Stimulated activated naive CD8-positive, alpha-beta T cell treated with anti-CD3 and anti-CD28 coated beads, Interleukin-15, amount 100 ng/mL, for 72 hours (primary cell): ENCODE results near the gene KIF1B.
A peak's percentile ranks its signal among the peaks of the same experiment; 100 is the strongest.
"Not testable (repeated sequence)": the region's sequence is repeated elsewhere in the genome, so short reads cannot be mapped to it uniquely, and the experiment has no call there.

ENCODE experiments used
- ATAC-seq: fragments of 150-1000 bp; cut with Tn5 transposase; 2 replicates; pipeline ENCODE4 v1.10.0; 2021; ENCODE audit warnings: mild to moderate bottlenecking, moderate library complexity
- DNase-seq, 2 donors: peaks; one replicate each; pipeline ENCODE4 v3.0.0; 2021 to 2022
- H3K27ac Mint-ChIP-seq, 2 donors: one replicate each; pipeline ENCODE4 v1.8.0; 2022; ENCODE audit warnings: mild to moderate bottlenecking in 2 of 2, mixed read lengths in 2 of 2, moderate library complexity in 2 of 2
- H3K27me3 Mint-ChIP-seq: one replicate; pipeline ENCODE4 v1.8.0; 2022; ENCODE audit warnings: mixed read lengths
- H3K4me1 Mint-ChIP-seq: one replicate; pipeline ENCODE4 v1.8.0; 2022; ENCODE audit warnings: mild to moderate bottlenecking, mixed read lengths
- H3K4me3 Mint-ChIP-seq, 2 donors: one replicate each; pipeline ENCODE4 v1.8.0; 2022; ENCODE audit warnings: mild to moderate bottlenecking in 2 of 2, mixed read lengths in 2 of 2, moderate library complexity in 1 of 2
- H3K9me3 Mint-ChIP-seq, 2 donors: one replicate each; pipeline ENCODE4 v1.8.0; 2022; ENCODE audit warnings: mixed read lengths in 2 of 2

KIF1B gene

DNA sequence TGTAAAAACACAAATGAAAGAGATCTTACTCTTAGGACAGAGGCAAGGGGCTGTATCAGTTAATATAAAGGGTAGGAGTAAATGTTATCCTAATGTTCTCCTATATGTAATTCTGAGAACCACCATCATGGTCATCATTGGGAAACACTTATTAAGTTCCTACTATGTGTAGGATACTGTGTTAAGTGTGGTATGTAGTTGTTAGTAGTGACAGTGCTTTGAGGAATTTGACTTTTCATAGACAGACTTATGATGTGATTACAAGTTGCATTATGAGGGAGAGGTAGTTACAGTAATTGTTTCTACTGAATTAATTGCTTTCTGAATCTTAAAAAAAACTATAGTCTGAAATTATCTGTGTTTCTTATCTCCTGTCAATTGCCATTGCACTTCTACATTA lies 136.7 kb downstream of the KIF1B start:
- Mint-ChIP-seq H3K4me1 (no peaks in the 10 kb centered on the region), H3K9me3 (no peaks in the 10 kb centered on the region), H3K27me3 (no peaks in the 10 kb centered on the region), H3K4me3 (no peak overlapping the region), H3K27ac (peak overlapping the region in 1 of 2 donors; percentile 34)
- no peak for ATAC-seq
- DNase-seq = no peak

- no peak overlapping the region for H3K4me3 Mint-ChIP-seq
- H3K27me3 Mint-ChIP-seq = no peaks in the 10 kb centered on the region
- no peak for ATAC-seq
- H3K4me1 Mint-ChIP-seq = no peaks in the 10 kb centered on the region
- H3K27ac Mint-ChIP-seq = no peak overlapping the region
- no peaks in the 10 kb centered on the region for H3K9me3 Mint-ChIP-seq
- DNase-seq = no peak
Observed at GRCh38 chr1:10353282-10353681, 142.9 kb downstream of the KIF1B start.

- no peak overlapping the region for H3K4me3 Mint-ChIP-seq
- H3K27ac Mint-ChIP-seq = no peak overlapping the region
- no peaks in the 10 kb centered on the region for H3K9me3 Mint-ChIP-seq
- DNase-seq (no peak), ATAC-seq (no peak)
- H3K27me3 Mint-ChIP-seq = no peaks in the 10 kb centered on the region
- no peaks in the 10 kb centered on the region for H3K4me1 Mint-ChIP-seq
Observed at GRCh38 chr1:10353693-10354092, 143.3 kb downstream of the KIF1B start.

GRCh38 chr1:10360045-10360444 lies 149.7 kb downstream of the KIF1B start:
- Mint-ChIP-seq H3K9me3 (no peaks in the 10 kb centered on the region), H3K27me3 (no peaks in the 10 kb centered on the region), H3K27ac (no peak overlapping the region), H3K4me1 (no peaks in the 10 kb centered on the region), H3K4me3 (no peak overlapping the region)
- DNase-seq = no peak
- no peak for ATAC-seq

- Mint-ChIP-seq H3K4me3 (no peak overlapping the region), H3K27me3 (no peaks in the 10 kb centered on the region), H3K27ac (no peak overlapping the region), H3K4me1 (no peaks in the 10 kb centered on the region), H3K9me3 (no peaks in the 10 kb centered on the region)
- no peak for ATAC-seq
- no peak for DNase-seq
Observed at GRCh38 chr1:10361515-10361914, 151.1 kb downstream of the KIF1B start.

- no peak overlapping the region for H3K4me3 Mint-ChIP-seq
- ATAC-seq (no peak), DNase-seq (no peak)
- no peaks in the 10 kb centered on the region for H3K4me1 Mint-ChIP-seq
- no peak overlapping the region for H3K27ac Mint-ChIP-seq
- H3K9me3 Mint-ChIP-seq = no peaks in the 10 kb centered on the region
- no peaks in the 10 kb centered on the region for H3K27me3 Mint-ChIP-seq
Observed at GRCh38 chr1:10368194-10368593, 157.8 kb downstream of the KIF1B start.

DNA sequence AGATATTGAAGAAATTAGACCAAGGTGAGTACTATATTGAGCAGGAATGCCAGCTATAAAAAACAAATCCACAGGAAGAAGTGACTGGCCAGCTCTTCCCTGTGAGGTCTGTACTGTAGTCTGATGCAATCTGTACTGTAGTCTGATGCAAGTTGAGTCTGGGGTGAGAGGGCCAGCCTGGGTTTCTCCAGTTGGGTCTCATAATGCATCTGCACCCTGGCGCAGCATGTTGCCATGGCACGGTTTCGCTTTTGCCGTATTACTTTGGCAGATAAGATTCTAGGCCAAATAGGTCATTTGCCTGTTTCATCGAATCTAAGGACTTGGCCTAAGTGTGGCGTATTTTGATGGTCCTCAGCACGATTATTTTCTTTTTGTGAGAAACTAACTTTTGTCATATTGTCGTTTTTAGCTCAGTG lies 164.1 kb downstream of the KIF1B start:
- Mint-ChIP-seq H3K4me1 (no peaks in the 10 kb centered on the region), H3K4me3 (no peak overlapping the region)
- DNase-seq = no peak

DNA sequence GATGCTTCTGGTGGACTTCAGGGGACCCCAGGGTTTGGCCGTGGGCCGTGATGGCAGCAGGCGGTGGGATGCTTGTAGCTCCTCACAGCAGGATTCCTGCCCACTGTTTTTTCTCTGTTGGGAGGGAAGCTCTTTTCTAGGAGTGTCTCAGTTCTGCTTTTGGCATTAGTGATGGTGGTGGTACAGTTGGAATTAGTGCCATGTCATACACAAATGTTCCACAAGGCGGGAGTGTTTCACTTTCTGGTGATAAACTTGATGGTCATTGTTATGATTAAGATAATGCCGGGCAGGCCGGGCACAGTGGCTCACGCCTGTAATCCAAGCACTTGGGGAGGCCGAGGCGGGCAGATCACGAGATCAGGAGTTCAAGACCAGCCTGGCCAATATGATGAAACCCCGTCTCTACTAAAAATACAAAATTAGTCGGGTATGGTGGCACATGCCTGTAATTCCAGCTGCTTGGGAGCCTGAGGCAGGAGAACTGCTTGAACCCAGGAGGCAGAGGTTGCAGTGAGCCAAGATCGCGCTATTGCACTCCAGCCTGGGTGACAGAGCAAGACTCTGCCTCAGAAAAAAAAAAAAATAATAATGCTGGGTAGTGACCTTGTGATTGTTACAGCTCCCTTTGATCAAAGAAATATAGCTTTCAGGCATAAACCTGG lies 167.1 kb downstream of the KIF1B start:
- H3K4me3 Mint-ChIP-seq, H3K27me3 Mint-ChIP-seq, H3K27ac Mint-ChIP-seq, H3K9me3 Mint-ChIP-seq, H3K4me1 Mint-ChIP-seq: not testable (repeated sequence)
- ATAC-seq (peak; percentile 52), DNase-seq (peak; percentile 15 to 23)

More for the DNA sequence above, 164.1 kb downstream of the KIF1B start:
- ATAC-seq = no peak
- no peaks in the 10 kb centered on the region for H3K9me3 Mint-ChIP-seq
- peak overlapping the region in 1 of 2 donors; percentile 61 for H3K27ac Mint-ChIP-seq
- no peaks in the 10 kb centered on the region for H3K27me3 Mint-ChIP-seq

GRCh38 chr1:10378081-10378841 lies 167.9 kb downstream of the KIF1B start:
- Mint-ChIP-seq H3K9me3 (no peaks in the 10 kb centered on the region), H3K4me1 (no peaks in the 10 kb centered on the region), H3K4me3 (no peak overlapping the region), H3K27me3 (no peaks in the 10 kb centered on the region), H3K27ac (peak overlapping the region in 1 of 2 donors; percentile 36)
- ATAC-seq (no peak), DNase-seq (no peak)

- ATAC-seq (no peak), DNase-seq (no peak)
- no peaks in the 10 kb centered on the region for H3K9me3 Mint-ChIP-seq
- peak overlapping the region; percentile 28 to 36 for H3K27ac Mint-ChIP-seq
- H3K4me1 Mint-ChIP-seq = no peaks in the 10 kb centered on the region
- no peak overlapping the region for H3K4me3 Mint-ChIP-seq
- H3K27me3 Mint-ChIP-seq = no peaks in the 10 kb centered on the region
Observed at GRCh38 chr1:10379101-10379620, 168.8 kb downstream of the KIF1B start.

- no peak for DNase-seq
- Mint-ChIP-seq H3K27me3 (no peaks in the 10 kb centered on the region), H3K4me3 (no peak overlapping the region), H3K4me1 (no peaks in the 10 kb centered on the region), H3K9me3 (no peaks in the 10 kb centered on the region), H3K27ac (no peak overlapping the region)
- ATAC-seq = no peak
Observed at GRCh38 chr1:10379676-10380075, 169.3 kb downstream of the KIF1B start.

DNA sequence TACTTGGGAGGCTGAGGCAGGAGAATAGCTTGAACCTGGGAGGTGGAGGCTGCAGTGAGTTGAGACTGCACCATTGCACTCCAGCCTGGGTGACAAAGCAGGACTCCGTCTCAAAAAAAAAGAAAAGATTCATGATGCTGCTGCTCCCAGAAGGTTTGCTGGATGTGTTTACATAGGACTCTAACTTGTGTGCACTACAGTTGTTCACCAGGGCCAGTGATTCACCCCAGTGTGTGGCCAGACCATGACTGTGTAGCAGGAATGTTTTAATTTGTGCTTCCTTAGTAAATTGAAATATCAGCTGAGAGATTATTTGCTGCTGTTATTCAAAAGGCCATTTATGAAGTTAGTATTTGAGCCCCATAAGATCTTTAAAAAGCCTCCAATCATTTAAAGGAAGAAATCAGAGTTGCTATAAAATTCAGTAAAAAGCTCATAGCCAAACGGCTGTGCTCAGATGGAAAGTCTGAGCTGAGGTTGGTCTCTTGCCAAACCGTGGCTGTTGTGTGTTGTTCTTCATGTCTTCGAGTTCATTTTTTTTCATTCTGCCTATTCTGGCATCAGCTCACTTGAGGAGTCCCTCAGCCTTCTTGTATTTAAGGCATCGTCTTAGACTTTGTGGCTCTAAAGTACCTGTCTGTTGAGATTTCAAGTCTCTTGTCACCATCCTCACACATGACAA lies 170.4 kb downstream of the KIF1B start:
- H3K4me3 Mint-ChIP-seq = no peak overlapping the region
- H3K27ac Mint-ChIP-seq = no peak overlapping the region
- ATAC-seq (no peak), DNase-seq (no peak)
- H3K4me1 Mint-ChIP-seq = no peaks in the 10 kb centered on the region
- no peaks in the 10 kb centered on the region for H3K27me3 Mint-ChIP-seq
- H3K9me3 Mint-ChIP-seq = no peaks in the 10 kb centered on the region

GRCh38 chr1:10383630-10384029 lies 173.3 kb downstream of the KIF1B start:
- no peak overlapping the region for H3K4me3 Mint-ChIP-seq
- ATAC-seq = no peak
- H3K27me3 Mint-ChIP-seq = no peaks in the 10 kb centered on the region
- no peak for DNase-seq
- H3K9me3 Mint-ChIP-seq = no peaks in the 10 kb centered on the region
- H3K4me1 Mint-ChIP-seq = peaks cover 11% of the 10 kb centered on the region
- H3K27ac Mint-ChIP-seq = no peak overlapping the region

DNA sequence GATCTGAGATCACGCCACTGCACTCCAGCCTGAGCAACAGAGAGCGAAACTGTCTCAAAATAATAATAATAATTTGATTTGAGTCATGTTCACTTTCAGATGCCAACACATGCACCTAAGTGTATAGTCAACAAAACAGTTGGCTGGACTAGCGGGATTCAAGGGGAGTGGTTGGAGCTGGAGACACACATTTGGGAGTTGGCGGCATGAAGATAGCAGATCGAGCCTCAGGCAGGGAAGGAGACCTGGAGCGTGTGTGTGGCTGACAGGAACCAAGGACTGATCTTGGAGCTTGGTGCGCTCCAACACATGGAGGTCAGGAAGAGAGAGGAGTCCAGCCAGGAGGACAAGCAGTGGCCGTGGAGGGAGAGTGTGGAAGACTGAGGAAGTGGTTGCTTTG lies 173.8 kb downstream of the KIF1B start:
- DNase-seq (no peak), ATAC-seq (no peak)
- Mint-ChIP-seq H3K4me3 (no peak overlapping the region), H3K27ac (no peak overlapping the region), H3K9me3 (no peaks in the 10 kb centered on the region), H3K27me3 (no peaks in the 10 kb centered on the region), H3K4me1 (peaks cover 11% of the 10 kb centered on the region)

- H3K27me3 Mint-ChIP-seq = no peaks in the 10 kb centered on the region
- H3K27ac Mint-ChIP-seq = no peak overlapping the region
- no peaks in the 10 kb centered on the region for H3K9me3 Mint-ChIP-seq
- DNase-seq = no peak
- ATAC-seq = no peak
- H3K4me3 Mint-ChIP-seq = no peak overlapping the region
- H3K4me1 Mint-ChIP-seq = peaks cover 11% of the 10 kb centered on the region
Observed at GRCh38 chr1:10386761-10387676, 176.6 kb downstream of the KIF1B start.
